ENCODE results near the gene NPAS3.

NPAS3 gene

DNA sequence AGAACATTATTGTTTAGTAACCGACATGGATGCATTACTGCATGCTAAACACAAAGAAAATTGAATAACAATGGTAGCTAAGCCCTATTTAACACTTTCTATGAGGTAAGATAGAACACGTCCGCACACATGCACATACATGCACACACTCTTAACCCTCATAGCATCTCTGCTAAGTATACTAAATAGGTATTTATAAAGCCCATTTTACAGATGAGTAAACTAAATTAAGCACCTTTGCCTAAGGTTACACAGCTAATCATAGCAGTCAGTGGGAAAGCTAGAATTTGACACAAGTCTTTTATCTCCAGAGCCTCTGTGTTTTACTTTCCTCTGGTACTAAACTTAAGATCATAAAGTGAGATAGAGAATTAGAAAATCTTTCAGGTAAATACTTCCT lies 577.2 kb downstream of the NPAS3 start:
- DNase-seq (ENCODE audit: low spot score) = no peak

DNA sequence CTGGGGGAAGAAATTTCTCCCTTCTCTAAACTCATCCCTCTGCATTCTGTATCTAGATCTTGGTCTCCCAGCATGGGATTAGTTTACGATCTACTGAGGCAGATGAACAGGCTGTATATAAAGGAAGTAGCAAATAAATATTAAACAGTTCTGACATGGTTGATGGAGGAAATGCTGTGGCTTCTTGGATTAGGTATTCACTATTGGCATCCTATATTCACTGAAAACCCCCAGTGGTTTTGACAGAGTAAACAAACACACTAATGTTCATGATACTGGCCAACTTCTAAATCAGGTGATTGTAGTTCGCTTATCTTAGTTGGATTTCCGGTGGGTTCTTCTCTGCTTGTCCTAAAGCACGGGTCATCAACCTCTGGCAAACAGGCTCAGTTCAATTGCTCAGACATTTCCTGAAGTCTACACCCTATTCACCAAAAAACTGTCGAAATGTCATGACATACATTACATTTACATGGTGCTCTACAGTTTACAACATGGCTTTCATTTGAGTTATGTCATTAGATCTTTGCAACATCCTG lies 578.3 kb downstream of the NPAS3 start:
- DNase-seq (ENCODE audit: low spot score) = no peak

DNA sequence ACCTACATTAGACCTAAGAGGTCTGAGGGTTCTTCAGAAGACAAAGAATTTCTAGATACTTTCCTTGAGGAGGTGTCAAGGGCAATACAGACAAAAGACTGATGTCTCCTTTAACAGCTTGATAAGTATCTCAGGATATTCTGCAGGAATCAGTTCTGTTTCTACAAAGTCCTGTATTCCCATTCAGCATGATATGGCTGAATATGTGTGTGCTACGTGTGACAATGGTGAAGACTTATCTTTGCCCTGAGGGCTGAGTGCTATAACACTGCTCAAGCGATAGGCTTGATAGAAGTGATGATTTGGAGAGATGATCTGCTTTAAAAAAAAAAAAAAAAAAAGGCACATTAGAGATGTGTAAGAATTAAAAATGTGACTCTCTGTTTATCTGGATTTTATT lies 582.5 kb downstream of the NPAS3 start:
- no peak for DNase-seq (ENCODE audit: low spot score)

DNA sequence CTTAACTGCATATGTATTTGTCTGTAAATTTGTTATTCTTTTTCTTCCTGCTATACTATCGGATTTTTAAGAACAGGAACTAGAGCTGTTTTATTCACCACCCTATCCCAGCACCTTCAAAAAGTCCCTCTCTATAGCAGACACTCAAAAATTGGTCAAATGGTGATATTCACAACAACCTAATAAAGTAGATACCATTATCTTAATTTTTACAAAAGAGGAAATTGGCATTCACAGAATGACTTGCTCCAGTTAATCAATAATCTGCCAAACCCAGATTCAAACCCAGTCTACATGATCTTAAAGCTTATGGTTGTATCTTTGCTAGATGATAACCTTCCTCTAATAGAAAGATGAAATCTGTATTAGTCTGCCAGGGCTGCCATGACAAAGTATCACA lies 585.6 kb downstream of the NPAS3 start:
- DNase-seq (ENCODE audit: low spot score) = no peak

DNA sequence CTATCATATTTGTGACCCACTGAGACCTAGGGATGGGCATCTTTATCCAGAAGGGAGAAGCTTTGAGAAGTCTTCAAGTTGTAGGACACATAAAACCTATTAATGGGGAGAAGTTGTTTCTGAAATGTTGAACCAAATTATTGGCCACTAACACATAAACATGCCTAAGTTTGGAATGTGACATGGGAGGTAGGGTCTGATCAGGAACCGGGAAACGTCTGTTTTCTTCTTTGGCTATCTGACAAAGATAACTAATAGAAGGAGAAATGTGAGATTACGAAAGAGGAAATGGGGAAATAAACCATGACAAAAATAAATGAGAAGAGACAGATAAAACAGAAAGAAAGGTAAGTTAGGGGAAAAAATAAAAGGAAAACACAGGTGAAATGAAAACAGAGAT lies 586.9 kb downstream of the NPAS3 start:
- DNase-seq (ENCODE audit: low spot score) = no peak

DNA sequence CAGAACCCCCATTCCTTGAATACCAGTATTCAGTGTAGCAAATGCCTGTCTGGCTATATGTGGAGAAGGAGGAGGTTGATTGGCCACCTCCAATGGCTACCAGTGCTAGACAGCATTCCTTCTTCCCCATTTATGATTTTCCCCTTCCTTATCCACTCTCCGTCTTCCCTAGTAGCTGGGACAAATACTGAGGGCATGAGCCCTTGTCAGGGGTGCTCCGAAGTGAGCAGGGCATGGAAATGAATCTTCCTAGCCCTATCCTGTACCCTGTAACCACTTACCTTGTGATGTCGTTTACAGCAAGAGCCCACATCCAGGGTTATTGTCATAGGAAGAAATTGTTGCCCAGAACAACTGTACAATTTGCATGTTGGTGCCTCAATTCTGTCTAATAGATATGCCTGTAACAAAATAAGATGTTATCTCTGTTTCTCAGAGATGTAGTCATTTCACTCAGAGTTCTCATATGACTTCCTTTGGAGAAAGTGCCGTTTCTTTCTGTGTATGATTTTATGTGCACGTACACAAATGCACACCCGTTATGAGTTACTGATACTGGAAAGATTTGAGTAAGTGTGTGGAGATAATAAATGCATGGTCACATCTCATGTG lies 588.5 kb downstream of the NPAS3 start:
- no peak for DNase-seq (ENCODE audit: low spot score)

DNA sequence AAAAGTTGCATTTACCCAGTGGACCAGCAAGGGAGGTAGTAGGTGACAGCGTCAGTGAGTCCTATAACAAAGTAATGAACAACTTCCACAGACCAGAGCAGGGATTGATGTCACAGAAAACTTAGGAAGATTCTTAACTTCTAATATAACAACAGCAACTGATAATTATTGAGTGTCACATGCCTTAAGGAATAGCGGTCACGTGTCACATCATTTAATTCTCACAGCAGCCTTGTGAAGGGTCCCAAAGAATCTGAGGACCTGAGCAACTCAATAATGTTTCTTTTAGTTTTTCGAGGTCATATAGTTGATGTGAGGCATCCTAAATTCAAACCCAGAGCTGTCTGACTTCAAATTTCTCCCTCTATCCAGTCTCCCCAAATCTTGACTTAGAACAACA lies 590.0 kb downstream of the NPAS3 start:
- no peak for DNase-seq (ENCODE audit: low spot score)

DNA sequence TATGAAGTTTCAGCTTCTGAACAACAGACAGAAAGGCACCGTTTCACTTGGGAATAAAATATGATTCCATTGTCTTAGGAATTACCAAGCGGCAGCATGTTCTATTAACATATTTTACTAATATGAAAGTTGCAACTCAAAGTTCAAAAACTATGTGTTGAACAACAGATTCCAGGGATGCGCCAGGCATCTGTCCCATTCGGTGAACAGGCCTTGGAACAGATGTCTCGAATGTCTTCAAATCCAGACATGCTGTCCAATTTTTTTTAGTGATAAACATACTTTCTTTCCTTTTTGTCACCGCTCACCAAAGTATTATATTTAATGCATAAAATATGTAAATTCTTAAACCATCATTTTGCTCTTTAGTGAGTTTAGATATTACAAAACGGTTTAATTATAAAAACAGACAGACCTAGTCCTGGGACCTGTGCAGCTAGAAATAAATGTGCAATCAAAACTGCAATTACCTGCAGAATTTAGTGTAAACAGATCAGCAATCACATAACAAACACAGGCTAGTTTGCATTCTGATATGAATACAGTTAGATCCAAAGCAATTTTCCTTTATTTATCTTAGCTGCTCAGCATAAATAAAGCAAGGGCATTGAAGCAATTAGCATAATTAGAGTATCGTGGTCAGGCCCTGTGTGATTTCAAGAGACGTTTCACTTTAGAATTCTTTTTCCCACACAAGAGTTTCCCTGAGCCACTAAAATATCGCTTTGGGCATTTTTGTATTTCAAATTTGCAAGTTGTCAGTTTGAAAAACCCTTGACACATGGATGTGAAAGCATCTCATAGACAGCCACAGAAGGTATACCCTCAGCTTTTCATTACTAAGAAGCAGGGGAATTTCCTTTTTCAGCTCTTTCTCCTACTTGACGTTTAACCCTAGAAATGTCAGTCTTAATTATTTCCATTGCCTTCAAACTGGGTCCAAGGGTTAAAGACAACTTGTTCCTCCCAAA lies 591.4 kb downstream of the NPAS3 start:
- no peak for DNase-seq (ENCODE audit: low spot score)

DNA sequence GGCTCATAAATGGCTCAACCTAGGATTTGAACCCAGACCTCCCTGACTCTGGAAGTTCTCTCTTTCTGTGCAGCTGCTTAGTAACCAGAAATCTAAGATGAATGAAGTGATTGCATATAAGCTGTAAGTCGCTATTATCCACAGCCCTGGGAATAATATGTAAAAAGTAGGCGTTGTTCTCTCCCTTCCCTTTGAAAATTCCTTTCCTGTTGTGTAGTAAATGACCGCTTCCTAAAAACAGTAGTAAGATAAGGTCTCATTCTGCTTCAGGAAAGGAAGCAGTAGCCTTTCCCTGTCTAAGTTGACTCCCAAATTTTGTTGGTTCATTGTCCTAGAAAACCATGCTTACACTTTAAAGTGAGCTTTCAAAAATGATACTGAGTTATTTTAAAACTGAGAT lies 593.9 kb downstream of the NPAS3 start:
- DNase-seq (ENCODE audit: low spot score) = no peak

DNA sequence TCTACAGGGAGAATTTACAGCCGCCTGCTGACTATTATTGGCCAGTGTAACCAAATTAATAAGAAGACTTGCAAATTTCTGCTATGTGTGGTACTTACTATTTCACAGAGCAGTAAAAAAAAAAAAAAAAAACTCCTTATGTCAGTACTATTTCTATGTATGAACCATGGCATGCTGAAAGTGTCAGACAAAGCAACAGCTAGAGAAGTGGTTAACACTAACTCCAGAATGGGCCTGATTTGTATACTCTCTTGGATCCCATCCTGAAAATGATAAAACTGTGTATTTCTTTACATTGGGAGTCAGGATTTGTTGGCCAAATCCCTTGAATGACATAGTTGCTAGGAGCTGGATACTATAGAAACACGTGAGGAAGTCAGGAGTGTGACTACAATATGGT lies 595.4 kb downstream of the NPAS3 start:
- DNase-seq (ENCODE audit: low spot score) = no peak

DNA sequence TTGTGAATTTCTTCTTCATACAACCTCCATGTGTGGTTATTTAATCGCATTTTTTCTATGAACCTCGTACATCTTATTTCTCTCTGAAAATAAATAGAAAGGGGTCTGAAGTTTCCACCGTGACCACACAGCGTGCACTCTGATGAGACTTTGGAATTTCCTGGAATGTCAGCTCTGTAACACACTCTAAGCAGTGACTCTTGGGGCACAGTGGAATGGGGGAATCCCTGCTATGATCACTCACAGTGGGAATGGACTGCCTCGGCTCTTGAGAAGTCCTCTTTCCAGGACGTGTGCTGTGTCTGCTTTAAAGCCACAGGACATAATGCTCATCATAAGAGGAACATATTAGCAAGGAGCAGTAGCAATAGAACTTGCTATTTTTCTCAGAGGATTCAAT lies 596.0 kb downstream of the NPAS3 start:
- no peak for DNase-seq (ENCODE audit: low spot score)

DNA sequence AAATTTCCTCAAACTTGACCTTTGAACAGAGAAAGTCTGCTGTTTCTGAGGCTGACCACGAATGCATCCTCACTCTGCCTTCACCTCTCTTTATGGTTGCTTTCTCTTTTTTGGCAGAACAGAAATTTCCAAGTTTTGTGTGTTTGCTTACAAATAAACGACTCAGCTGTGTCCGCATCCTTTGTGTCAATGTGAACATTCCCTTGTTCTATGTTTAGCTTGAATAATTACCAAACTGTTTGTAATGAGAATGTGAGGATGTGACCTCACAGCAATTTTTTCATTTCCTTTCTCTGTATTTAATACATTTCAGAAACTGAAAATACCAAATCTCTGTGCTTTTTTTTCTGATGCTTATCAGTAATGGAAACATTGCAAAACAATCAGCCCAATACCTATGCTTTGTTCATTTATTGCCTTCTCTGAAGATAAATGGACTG lies 601.3 kb downstream of the NPAS3 start:
- DNase-seq (ENCODE audit: low spot score) = no peak

DNA sequence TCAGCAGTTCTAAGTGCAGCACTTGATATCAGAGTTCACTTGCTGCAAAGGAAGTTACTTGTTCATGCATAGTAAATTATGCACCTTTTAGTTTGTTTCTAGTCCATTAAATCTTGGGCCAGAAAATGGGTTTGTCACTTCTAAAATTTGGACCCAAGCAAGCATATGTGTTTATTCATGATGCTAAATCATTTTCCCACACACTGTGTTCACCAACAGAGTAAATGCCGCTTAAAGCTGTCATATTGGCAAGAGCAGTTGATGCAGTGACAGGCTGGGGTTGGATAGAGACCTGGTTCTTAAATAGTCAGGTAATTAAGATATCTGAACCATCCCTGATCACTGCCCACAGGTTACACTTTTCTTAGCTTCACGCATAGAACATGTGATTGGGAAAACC lies 602.5 kb downstream of the NPAS3 start:
- DNase-seq (ENCODE audit: low spot score) = no peak

DNA sequence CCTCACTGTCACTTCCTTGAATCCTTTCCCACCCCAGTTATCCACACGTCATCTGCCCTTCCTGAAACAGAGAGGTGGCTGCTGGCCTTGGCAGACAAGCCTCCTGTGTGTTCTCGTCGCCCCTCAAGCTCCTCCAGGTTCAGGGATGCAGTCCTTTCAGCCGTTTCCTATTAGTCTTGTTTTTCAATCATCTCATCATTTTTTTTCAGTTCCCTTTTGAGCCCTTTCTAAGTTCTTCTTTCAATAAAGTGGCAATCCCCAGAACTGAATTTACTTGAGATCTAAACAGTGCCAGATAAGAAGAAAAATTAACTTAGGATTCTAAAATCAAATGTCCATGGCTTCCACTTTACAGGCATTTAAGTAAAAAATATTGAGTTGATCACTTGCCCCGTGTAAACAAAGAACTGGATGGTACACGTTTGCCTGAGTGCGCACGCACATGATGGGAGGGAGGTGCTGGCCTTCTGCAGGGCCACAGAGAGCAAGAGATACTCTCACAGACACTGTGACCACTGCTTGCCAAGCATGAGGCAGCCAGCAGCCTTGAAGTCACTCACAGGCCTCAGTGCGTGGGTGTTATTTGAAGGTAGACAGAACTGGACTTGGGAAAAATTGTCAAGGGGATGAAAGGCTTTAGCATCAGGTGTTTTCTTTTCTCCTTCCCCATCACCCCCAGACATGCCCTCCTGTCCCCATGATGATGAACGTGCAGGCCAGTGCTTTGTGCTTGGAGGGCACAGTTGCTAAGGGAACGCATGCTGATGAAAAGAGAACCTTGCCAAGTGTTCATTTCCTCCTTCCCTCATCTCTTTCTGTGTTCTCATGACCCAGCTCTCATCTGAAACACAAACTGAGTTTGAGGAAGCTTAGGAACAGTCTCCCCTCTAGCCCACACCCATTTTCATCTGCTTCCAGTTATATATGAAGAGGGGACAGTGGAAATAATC lies 603.9 kb downstream of the NPAS3 start:
- DNase-seq (ENCODE audit: low spot score) = no peak

DNA sequence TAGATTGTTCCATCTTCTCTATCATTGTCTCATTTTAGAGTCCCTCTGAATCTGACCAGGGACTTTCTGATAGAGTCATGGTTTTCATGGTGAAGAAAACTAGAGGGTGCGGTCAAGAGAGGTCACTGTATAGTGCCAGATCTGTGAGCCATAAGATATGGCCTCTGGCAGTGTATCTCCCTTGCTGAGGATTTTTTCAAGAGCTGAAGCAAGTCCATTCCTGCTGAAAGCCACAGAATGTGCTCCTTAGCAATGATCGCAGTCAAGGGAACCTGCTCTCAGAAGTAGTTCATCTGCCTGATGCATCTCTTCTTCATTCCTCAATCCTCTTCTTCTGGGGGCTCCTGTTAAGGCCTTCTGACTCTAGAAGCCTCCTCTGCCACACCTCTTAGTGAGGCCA lies 607.0 kb downstream of the NPAS3 start:
- no peak for DNase-seq (ENCODE audit: low spot score)

DNA sequence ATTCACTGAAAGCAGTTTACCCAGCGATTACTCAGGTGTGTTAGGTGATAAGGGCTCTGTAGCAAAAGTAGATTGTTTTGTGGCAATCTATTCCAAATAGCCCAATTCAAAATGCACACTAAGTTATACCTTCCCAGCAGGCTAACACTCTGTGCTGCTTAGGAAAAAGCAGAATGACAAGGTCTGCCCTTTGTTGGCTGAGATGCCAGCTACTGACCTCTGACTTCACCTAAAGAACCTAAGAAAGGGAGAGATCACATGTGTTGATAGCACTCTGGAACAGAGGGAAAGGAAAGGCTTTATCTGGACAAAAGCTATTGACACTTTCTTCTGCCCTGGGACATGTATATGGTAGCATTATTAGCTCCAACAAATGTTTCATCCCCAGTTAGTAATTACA lies 609.9 kb downstream of the NPAS3 start:
- no peak for DNase-seq (ENCODE audit: low spot score)

DNA sequence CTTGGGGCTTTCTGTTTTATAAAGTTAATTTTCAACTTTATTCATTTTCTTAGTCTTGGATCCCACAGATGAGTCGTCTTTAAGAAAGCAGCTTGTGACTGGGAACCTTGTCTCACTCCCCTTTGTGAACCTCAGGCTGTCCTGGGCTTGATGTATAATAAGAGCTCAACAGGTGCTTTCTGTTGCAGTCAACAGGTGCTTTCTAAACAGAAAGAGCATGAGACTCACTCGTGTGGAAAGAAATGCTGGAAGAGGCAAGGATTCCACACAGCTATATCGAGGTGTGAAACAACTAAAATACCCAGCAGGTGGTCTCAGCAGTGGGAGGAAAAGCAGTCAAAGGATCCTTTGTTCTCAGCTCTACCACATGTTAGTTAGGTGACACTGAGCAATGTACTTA lies 613.3 kb downstream of the NPAS3 start:
- no peak for DNase-seq (ENCODE audit: low spot score)

DNA sequence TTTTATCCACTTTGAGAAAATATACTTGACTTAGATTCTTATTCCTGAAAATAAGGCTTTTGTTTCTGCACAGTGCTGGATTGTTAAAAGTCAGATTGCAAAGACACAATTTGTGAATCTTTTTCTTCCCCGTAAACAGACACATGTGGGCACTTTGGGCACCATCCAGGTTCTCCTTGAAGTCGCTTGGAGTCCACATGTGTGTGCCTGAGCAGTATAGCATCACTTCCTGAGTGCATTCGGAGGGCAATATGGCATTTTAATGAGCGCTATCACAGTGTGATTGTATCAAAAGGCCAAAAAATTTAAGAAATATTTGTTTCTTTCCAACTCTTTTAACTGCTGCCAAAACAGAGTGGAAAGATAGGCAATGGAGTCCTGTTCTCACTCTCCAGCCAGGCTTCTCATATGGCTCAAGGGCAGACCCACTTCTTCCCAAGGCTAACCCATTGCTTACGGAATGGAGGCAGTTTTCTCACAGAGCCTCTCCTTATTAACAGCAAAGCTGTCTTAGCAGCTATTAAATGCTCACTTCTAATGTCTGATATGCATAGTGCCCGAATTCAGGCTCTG lies 615.1 kb downstream of the NPAS3 start:
- no peak for DNase-seq (ENCODE audit: low spot score)

DNA sequence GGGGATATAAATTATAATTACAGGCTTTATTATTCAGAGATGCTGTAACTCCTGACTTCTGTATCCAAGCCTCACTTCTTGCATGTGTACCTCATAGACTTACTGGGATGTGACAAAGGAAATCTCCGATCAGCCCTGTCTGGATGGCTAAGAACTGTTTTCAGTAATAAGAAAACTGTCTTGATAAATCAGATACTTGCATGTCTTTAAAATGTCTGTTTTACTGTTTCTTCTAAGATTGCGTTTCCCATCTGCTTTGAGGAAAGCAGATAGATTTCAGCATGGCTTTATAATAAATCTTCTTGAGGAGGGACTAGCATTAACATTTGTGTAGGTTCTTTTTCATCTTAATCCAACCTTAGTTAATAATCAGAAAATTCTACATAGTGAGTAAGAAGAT lies 616.3 kb downstream of the NPAS3 start:
- no peak for DNase-seq (ENCODE audit: low spot score)

DNA sequence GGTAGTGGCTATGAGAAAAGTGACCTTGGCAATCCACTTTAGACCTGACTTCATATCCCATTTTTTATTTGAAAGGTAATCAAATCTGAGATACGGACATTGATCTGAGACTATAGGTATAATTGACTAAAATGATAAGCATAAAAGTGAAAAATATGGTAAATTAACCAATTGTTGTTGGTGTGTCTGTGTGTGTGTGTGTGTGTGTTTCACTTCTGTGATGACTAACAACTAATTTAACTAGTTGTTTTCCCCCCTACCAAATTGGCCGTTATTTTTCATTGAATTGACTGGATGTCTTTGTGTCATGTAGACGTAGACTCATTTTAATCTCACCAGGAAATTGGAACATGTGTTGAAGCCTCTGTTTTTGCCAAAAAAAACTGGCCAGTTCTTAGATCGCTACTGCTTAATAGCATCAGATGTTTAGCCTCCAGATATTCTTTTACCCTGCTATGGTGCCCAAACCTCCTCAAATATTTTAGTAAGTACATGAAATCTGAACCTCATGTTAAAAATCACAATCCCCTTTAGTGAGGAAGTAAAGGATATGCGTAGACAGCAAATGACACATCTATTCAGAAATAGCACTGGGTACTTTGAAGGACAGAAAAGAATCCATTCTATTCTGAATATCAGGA lies 617.2 kb downstream of the NPAS3 start:
- DNase-seq (ENCODE audit: low spot score) = no peak

DNA sequence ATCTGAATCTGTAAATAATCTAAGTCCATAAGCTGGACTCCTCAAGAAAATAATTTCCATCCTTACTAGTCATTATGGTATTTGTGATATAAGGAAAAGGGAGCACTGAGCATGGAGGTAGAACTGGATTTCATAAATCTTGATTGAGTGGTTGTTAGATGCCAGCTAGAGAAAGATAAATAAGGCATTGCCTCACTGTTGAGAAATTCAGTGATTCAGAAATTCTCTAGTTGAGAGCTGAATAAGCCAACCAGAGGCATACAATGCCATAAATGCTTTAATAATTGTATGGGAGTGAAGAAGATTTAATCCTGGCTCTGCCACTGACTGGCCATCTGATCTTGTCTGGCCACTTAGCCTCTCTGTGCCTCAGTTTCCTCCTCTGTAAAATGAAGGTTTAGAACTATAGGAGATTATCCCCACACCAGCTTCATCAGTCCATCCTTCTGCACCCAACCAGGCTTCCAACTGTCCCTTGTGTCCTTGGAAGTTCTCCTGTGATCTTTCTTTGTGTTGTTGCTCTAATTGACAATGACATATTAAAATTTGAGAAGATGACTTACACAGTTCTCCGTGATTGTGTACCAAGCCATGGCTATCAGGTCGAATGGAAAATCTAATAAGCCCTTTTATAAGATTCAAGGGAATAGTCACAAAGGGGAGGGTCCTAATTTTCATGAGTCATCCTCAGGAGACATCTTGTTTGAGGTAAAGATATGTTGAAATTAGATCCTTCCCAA lies 617.9 kb downstream of the NPAS3 start:
- DNase-seq (ENCODE audit: low spot score) = no peak
